ENCODE data around the gene PPFIBP1. TPM values are rescaled to one million over a fixed set of nuclear protein-coding genes. Genes with fewer than 3 reads are reported as not detected.
"Not testable (repeated sequence)": the region's sequence is repeated elsewhere in the genome, so short reads cannot be mapped to it uniquely, and the experiment has no call there.

Gene PPFIBP1
- total RNA-seq, 1 donor from 2014 or later = 102 TPM

DNA sequence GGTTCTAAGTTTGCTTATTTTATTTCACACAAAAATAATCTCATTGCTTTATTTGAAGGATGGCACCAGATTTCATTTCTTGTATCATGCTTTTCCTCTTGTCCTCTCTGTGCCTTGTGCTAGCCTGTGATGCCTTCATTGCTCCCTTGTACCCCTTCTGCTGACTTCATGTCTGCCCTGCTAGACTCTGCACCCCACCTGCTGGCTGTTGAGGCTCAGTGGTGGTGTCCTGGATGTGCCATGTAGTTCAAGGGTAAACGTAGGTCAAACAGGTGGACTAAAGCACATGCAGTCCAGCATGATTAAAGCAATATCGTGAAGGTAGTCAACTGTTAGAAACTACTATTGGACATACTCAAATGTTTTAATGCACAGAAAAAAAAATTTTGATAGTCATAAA is 208.3 kb downstream of the PPFIBP1 start:
- Mint-ChIP-seq H3K9me3 (no peaks in the 10 kb centered on the region), H3K4me3 (no peak overlapping the region), H3K27ac (no peak overlapping the region), H3K4me1 (peaks cover 8% of the 10 kb centered on the region), H3K36me3 (peaks cover 16% of the 10 kb centered on the region), H3K27me3 (ENCODE audit: low read depth) (no peaks in the 10 kb centered on the region)
- TF ChIP-seq, protein P1, sequence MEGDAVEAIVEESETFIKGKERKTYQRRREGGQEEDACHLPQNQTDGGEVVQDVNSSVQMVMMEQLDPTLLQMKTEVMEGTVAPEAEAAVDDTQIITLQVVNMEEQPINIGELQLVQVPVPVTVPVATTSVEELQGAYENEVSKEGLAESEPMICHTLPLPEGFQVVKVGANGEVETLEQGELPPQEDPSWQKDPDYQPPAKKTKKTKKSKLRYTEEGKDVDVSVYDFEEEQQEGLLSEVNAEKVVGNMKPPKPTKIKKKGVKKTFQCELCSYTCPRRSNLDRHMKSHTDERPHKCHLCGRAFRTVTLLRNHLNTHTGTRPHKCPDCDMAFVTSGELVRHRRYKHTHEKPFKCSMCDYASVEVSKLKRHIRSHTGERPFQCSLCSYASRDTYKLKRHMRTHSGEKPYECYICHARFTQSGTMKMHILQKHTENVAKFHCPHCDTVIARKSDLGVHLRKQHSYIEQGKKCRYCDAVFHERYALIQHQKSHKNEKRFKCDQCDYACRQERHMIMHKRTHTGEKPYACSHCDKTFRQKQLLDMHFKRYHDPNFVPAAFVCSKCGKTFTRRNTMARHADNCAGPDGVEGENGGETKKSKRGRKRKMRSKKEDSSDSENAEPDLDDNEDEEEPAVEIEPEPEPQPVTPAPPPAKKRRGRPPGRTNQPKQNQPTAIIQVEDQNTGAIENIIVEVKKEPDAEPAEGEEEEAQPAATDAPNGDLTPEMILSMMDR (IDR thresholded peaks at IDR 0.05; ENCODE audit: unreplicated experiment) = no peak
- DNase-seq (ENCODE audit: low spot score in 2 of 2, unreplicated experiment in 2 of 2) = no peak

DNA sequence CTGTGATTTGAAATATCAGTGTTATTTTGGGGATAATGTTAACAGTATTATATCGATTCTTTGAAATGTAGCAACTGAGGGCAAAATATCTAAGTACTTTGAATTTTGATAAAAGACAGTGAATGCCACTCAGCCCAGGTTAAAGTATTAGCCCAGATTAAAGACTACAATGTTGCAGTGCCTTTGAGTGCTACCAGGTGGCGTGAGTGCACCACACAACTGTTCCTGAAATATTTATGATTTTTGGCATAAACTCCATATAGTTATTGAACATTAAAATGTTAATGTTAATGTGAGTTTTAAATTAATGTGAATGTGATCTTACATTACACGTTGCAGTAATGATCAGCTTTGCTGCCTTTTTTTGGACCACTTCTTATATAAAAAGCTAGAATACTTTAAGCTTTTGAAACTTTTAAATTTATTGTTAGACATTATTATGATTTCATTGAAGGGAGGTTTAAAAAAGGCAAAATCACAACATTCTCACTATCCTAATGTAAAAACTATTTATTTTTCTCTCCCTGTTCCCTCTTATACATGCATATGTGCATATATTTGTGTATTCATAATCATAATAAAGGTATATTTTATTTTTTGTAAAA is 209.1 kb downstream of the PPFIBP1 start:
- Mint-ChIP-seq H3K4me3 (no peak overlapping the region), H3K4me1 (peaks cover 8% of the 10 kb centered on the region), H3K27ac (no peak overlapping the region), H3K9me3 (no peaks in the 10 kb centered on the region), H3K27me3 (ENCODE audit: low read depth) (no peaks in the 10 kb centered on the region), H3K36me3 (peaks cover 20% of the 10 kb centered on the region)
- peak in 1 of 2 experiments; percentile 42 for DNase-seq (ENCODE audit: low spot score in 2 of 2, unreplicated experiment in 2 of 2)
- TF ChIP-seq, protein P1 (IDR thresholded peaks at IDR 0.05; ENCODE audit: unreplicated experiment) = peak; percentile 78

DNA sequence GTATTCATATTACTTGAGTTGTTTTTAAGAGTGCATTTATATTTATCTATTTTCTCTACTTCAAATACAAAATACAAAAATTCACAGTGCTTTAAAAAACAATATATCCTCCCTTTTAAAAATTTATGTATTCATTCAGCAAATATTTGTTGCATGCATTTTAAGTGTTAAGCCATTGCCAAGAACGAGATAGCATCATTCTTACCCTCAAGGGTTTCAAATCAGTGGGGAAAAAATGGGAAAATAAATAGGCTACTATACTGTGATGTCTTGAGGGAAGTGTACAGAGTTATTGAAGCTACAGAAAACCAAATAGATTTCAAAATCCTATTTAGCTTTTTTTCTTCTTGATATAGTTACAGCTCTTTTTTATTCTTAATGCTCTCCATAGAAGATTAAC is 209.8 kb downstream of the PPFIBP1 start:
- peaks cover 20% of the 10 kb centered on the region for H3K36me3 Mint-ChIP-seq

DNA sequence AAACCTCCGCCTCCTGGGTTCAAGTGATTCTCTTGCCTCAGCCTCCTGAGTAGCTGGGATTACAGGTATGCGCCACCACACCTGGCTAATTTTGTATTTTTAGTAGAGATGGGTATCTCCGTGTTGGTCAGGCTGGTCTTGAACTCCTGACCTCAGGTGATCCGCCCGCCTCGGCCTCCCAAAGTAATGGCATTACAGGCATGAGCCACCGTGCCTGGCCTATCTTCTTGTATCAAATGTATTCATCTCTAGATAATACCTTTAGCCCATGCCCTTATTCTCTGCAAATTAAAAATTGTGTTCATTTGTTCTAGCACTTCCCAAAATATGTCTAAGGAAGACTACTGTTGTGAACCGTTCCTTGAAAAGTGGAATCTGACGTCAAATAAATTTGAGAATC is 210.3 kb downstream of the PPFIBP1 start:
- H3K27ac Mint-ChIP-seq; H3K4me3 Mint-ChIP-seq; H3K9me3 Mint-ChIP-seq; DNase-seq (ENCODE audit: low spot score in 2 of 2, unreplicated experiment in 2 of 2); H3K4me1 Mint-ChIP-seq; H3K27me3 Mint-ChIP-seq (ENCODE audit: low read depth): not testable (repeated sequence)
- H3K36me3 Mint-ChIP-seq = peaks cover 20% of the 10 kb centered on the region

More for the DNA sequence above, 209.8 kb downstream of the PPFIBP1 start:
- TF ChIP-seq, protein P1 (IDR thresholded peaks at IDR 0.05; ENCODE audit: unreplicated experiment) = no peak
- Mint-ChIP-seq H3K27ac (no peak overlapping the region), H3K4me1 (peaks cover 2% of the 10 kb centered on the region), H3K4me3 (no peak overlapping the region), H3K9me3 (no peaks in the 10 kb centered on the region), H3K27me3 (ENCODE audit: low read depth) (no peaks in the 10 kb centered on the region)
- no peak for DNase-seq (ENCODE audit: low spot score in 2 of 2, unreplicated experiment in 2 of 2)

DNA sequence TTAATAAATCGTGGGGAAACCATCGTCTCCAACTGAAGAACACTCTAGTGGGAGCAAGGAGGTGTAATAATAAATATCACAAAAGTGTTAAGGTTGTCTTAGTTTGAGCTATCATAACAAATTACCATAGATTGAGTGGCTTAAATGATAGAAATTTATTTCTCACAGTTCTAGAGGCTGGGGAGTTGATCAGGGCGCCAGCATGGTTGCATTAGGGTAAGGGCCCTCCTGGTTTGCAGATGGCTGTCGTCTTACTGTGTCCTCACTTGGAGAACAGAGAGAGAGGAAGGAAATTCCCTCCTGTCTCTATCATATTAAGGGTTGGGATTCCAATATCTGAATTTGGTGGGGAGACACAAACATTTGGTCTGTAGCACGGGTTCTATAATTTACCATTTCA is 219.6 kb downstream of the PPFIBP1 start:
- H3K27me3 Mint-ChIP-seq (ENCODE audit: low read depth) = no peaks in the 10 kb centered on the region
- H3K4me3 Mint-ChIP-seq = no peak overlapping the region
- no peaks in the 10 kb centered on the region for H3K9me3 Mint-ChIP-seq
- H3K27ac Mint-ChIP-seq = no peak overlapping the region
- H3K36me3 Mint-ChIP-seq = peaks cover 40% of the 10 kb centered on the region
- DNase-seq (ENCODE audit: low spot score in 2 of 2, unreplicated experiment in 2 of 2) = no peak
- TF ChIP-seq, protein P1 (IDR thresholded peaks at IDR 0.05; ENCODE audit: unreplicated experiment) = no peak
- no peaks in the 10 kb centered on the region for H3K4me1 Mint-ChIP-seq

Other genes with a start within 250 kb of the PPFIBP1 start
- gene BMAL2, start 191.4 kb upstream of the PPFIBP1 start, total RNA-seq = 3.8 to 4.2 TPM (median 4.1 TPM) in 3 replicates
- not detected in 3 replicates for gene SMCO2, start 77.5 kb upstream of the PPFIBP1 start, total RNA-seq
- 2.2 to 2.4 TPM (median 2.3 TPM) in 3 replicates for gene REP15, start 172.2 kb downstream of the PPFIBP1 start, total RNA-seq
- 31.8 to 34.7 TPM (median 34.0 TPM) in 3 replicates for gene MRPS35, start 186.6 kb downstream of the PPFIBP1 start, total RNA-seq